C4-2B (cell line): ENCODE data around the gene FMNL3.

Experiments used
- CTCF ChIP-seq: fragments of 450-650 bp; conservative IDR thresholded peaks from 2 replicates; pipeline ENCODE4 v1.5.1; 2017; ENCODE audit warnings: mild to moderate bottlenecking
- ZFX ChIP-seq: fragments of 450-650 bp; IDR thresholded peaks from 2 replicates; pipeline ENCODE4 v1.6.1; 2017

DNA sequence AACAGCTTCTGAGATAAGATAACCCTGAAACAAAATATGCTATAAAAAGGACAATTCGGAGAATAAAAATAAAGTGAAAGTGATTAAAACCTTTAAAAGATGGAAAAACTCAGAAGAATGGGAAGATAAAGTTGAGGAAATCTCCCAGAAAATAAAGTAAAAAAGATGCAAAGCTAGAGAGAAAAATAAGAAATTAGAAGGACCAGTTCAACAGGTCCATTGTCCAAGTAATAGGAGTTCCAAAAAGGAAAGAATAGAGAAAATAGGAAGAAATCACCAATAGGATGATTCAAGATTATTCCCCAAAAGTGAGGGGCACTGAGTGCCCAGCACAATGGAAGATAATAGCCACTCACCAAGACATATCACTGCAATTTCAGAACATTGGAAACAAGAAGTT lies 88.6 kb downstream of the FMNL3 start:
- TF ChIP-seq ZFX: no peak
- TF ChIP-seq CTCF: no peak
